Measurements from ENCODE around the gene DEFB121.

DEFB121 gene

GRCh38 chr20:31418307-31418706 lies 12.3 kb upstream of the DEFB121 start:
- no peak overlapping the region for H3K27ac ChIP-seq (ENCODE audit: low read depth, low read length)
- no peak overlapping the region for H3K9ac ChIP-seq (ENCODE audit: low read length)
- H3F3A ChIP-seq (ENCODE audit: insufficient read depth), result no peaks in the 10 kb centered on the region
- no peaks in the 10 kb centered on the region for H3K9me3 ChIP-seq (ENCODE audit: insufficient read depth, low read length)
- no peak overlapping the region for H3K4me3 ChIP-seq (ENCODE audit: insufficient read depth, low read length, poor library complexity, severe bottlenecking)
- H2AFZ ChIP-seq (ENCODE audit: low read depth, low read length, severe bottlenecking), result no peak overlapping the region
- no peaks in the 10 kb centered on the region for H4K20me1 ChIP-seq (ENCODE audit: low read depth, low read length)
- H3K9me2 ChIP-seq (replicated peaks; ENCODE audit: insufficient read depth, low read length), result no peaks in the 10 kb centered on the region
- TF ChIP-seq, protein P1, sequence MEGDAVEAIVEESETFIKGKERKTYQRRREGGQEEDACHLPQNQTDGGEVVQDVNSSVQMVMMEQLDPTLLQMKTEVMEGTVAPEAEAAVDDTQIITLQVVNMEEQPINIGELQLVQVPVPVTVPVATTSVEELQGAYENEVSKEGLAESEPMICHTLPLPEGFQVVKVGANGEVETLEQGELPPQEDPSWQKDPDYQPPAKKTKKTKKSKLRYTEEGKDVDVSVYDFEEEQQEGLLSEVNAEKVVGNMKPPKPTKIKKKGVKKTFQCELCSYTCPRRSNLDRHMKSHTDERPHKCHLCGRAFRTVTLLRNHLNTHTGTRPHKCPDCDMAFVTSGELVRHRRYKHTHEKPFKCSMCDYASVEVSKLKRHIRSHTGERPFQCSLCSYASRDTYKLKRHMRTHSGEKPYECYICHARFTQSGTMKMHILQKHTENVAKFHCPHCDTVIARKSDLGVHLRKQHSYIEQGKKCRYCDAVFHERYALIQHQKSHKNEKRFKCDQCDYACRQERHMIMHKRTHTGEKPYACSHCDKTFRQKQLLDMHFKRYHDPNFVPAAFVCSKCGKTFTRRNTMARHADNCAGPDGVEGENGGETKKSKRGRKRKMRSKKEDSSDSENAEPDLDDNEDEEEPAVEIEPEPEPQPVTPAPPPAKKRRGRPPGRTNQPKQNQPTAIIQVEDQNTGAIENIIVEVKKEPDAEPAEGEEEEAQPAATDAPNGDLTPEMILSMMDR (IDR thresholded peaks at IDR 0.05; ENCODE audit: insufficient read depth, low read length, poor library complexity, severe bottlenecking), result no peak
- TF ChIP-seq EZH2phosphoT487 (conservative IDR thresholded peaks at IDR 0.05; ENCODE audit: low read length), result no peak
- no peaks in the 10 kb centered on the region for H3K27me3 ChIP-seq (ENCODE audit: low read length)
- H3K4me2 ChIP-seq (ENCODE audit: low read depth, low read length, poor library complexity, severe bottlenecking), result no peak overlapping the region
- H3K79me2 ChIP-seq (ENCODE audit: insufficient read depth, low read length), result no peaks in the 10 kb centered on the region
- H3K36me3 ChIP-seq (ENCODE audit: low read length), result no peaks in the 10 kb centered on the region

- Histone ChIP-seq H2AFZ (ENCODE audit: low read depth, low read length, severe bottlenecking) (no peak overlapping the region), H3K4me3 (ENCODE audit: insufficient read depth, low read length, poor library complexity, severe bottlenecking) (no peak overlapping the region), H3K9me2 (replicated peaks; ENCODE audit: insufficient read depth, low read length) (no peaks in the 10 kb centered on the region), H3K9me3 (ENCODE audit: insufficient read depth, low read length) (no peaks in the 10 kb centered on the region), H3K36me3 (ENCODE audit: low read length) (no peaks in the 10 kb centered on the region), H3K27me3 (ENCODE audit: low read length) (no peaks in the 10 kb centered on the region), H3K79me2 (ENCODE audit: insufficient read depth, low read length) (no peaks in the 10 kb centered on the region), H3K27ac (ENCODE audit: low read depth, low read length) (no peak overlapping the region), H3F3A (ENCODE audit: insufficient read depth) (no peaks in the 10 kb centered on the region), H3K4me2 (ENCODE audit: low read depth, low read length, poor library complexity, severe bottlenecking) (no peak overlapping the region), H4K20me1 (ENCODE audit: low read depth, low read length) (no peaks in the 10 kb centered on the region), H3K9ac (ENCODE audit: low read length) (no peak overlapping the region)
- no peak for TF ChIP-seq EZH2phosphoT487 (conservative IDR thresholded peaks at IDR 0.05; ENCODE audit: low read length)
- TF ChIP-seq, protein P1 (IDR thresholded peaks at IDR 0.05; ENCODE audit: insufficient read depth, low read length, poor library complexity, severe bottlenecking), result no peak
Measured at GRCh38 chr20:31415653-31416052, 9.6 kb upstream of the DEFB121 start.

GRCh38 chr20:31414381-31414780 lies 8.4 kb upstream of the DEFB121 start:
- Histone ChIP-seq H3K9ac (ENCODE audit: low read length) (no peak overlapping the region), H3K9me2 (replicated peaks; ENCODE audit: insufficient read depth, low read length) (no peaks in the 10 kb centered on the region), H4K20me1 (ENCODE audit: low read depth, low read length) (no peaks in the 10 kb centered on the region), H3F3A (ENCODE audit: insufficient read depth) (no peaks in the 10 kb centered on the region), H3K27me3 (ENCODE audit: low read length) (no peaks in the 10 kb centered on the region), H3K27ac (ENCODE audit: low read depth, low read length) (no peak overlapping the region), H3K79me2 (ENCODE audit: insufficient read depth, low read length) (no peaks in the 10 kb centered on the region), H3K9me3 (ENCODE audit: insufficient read depth, low read length) (no peaks in the 10 kb centered on the region), H3K4me3 (ENCODE audit: insufficient read depth, low read length, poor library complexity, severe bottlenecking) (no peak overlapping the region), H3K4me2 (ENCODE audit: low read depth, low read length, poor library complexity, severe bottlenecking) (no peak overlapping the region), H2AFZ (ENCODE audit: low read depth, low read length, severe bottlenecking) (no peak overlapping the region), H3K36me3 (ENCODE audit: low read length) (no peaks in the 10 kb centered on the region)
- TF ChIP-seq EZH2phosphoT487 (conservative IDR thresholded peaks at IDR 0.05; ENCODE audit: low read length), result no peak
- TF ChIP-seq, protein P1 (IDR thresholded peaks at IDR 0.05; ENCODE audit: insufficient read depth, low read length, poor library complexity, severe bottlenecking), result no peak
